Coronary artery (tissue), 2 donors: ENCODE results near the gene USP14.

Source experiments
- DNase-seq: peaks from one replicate; pipeline ENCODE4 v3.0.0-alpha.2; 2017; ENCODE audit warnings: low spot score
- H3K27ac ChIP-seq, 2 donors: fragments of 200-600 bp; sonication (generic); one replicate each; pipeline ENCODE4 v1.5.1; 2016 to 2019
- H3K4me3 ChIP-seq: fragments of 200-600 bp; sonication (generic); 2 replicates; pipeline ENCODE4 v1.5.1; 2016; ENCODE audit warnings: mild to moderate bottlenecking, moderate library complexity
- TF ChIP-seq, protein P1 (sequence below): fragments of 200-600 bp; sonication (generic); IDR thresholded peaks from one replicate; pipeline ENCODE4 v1.5.1; 2019; ENCODE audit warnings: antibody characterized with exemption

USP14 gene

DNA sequence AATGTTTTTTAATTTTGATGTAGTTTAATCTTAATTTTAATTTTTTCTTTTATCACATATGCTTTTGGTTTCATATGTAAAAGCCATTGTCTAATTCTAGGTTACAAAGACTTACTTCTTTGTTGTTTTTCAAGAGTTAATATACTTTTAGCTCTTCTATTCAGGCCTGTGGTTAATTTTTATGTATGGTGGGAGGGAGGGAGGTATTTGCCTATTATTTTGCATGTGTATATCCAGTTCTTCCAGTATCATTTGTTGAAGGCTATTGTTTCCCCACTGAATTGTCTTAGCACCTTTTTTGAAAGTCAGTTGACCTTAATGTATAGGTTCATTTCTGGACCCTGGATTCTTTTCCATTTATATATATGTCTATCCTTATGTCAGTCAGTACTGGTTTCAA lies 23.4 kb downstream of the USP14 start:
- TF ChIP-seq, protein P1, sequence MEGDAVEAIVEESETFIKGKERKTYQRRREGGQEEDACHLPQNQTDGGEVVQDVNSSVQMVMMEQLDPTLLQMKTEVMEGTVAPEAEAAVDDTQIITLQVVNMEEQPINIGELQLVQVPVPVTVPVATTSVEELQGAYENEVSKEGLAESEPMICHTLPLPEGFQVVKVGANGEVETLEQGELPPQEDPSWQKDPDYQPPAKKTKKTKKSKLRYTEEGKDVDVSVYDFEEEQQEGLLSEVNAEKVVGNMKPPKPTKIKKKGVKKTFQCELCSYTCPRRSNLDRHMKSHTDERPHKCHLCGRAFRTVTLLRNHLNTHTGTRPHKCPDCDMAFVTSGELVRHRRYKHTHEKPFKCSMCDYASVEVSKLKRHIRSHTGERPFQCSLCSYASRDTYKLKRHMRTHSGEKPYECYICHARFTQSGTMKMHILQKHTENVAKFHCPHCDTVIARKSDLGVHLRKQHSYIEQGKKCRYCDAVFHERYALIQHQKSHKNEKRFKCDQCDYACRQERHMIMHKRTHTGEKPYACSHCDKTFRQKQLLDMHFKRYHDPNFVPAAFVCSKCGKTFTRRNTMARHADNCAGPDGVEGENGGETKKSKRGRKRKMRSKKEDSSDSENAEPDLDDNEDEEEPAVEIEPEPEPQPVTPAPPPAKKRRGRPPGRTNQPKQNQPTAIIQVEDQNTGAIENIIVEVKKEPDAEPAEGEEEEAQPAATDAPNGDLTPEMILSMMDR = no peak
- H3K27ac ChIP-seq = no peak overlapping the region
- H3K4me3 ChIP-seq = no peak overlapping the region
- no peak for DNase-seq

DNA sequence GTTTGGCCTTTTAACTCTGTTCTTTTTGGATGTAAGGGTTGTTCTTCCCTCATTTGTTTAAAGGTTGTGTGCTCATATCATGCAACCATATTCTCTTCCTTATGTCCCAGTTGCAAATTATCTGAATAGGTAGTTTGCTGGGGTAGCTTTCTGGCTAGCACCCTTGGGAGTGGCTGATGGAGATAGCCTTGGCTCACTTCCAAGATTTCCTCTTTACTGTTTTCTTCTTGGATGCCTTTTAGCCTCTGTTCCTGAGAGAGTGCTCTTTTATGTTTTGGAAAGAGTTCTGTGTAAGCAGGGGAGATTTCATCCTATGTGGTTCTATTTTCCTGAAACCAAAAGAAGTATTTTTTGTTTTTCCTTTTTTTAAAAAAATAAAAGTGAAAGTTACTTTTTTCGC lies 25.4 kb downstream of the USP14 start:
- no peak overlapping the region for H3K27ac ChIP-seq
- DNase-seq = no peak
- TF ChIP-seq, protein P1 = no peak
- H3K4me3 ChIP-seq = no peak overlapping the region

- Histone ChIP-seq H3K4me3 (no peak overlapping the region), H3K27ac (no peak overlapping the region)
- TF ChIP-seq, protein P1 = no peak
- no peak for DNase-seq
These were observed 30.9 kb downstream of the USP14 start for GRCh38 chr18:189254-189653.

- H3K4me3 ChIP-seq = no peak overlapping the region
- TF ChIP-seq, protein P1 = no peak
- no peak for DNase-seq
- no peak overlapping the region for H3K27ac ChIP-seq
These were observed 33.4 kb downstream of the USP14 start for GRCh38 chr18:191725-192124.

DNA sequence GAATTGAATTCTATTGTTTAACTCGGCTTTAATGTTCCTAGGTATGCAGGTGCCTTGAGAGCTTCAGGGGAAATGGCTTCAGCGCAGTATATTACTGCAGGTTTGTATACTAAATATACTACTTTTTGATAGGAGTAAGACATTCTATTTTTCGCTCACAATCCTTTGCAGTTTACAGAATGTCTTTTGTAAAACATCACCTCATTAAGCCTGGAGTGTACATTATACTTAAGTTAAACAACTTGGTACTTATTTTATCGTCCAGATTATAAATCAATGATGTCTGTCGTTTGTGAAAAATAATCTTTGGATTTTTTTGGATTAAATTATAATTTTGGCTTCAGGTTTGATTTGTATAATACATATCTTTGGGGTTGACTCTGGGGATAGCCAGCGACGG lies 34.4 kb downstream of the USP14 start:
- Histone ChIP-seq H3K4me3 (no peak overlapping the region), H3K27ac (no peak overlapping the region)
- TF ChIP-seq, protein P1 = no peak
- DNase-seq = no peak

DNA sequence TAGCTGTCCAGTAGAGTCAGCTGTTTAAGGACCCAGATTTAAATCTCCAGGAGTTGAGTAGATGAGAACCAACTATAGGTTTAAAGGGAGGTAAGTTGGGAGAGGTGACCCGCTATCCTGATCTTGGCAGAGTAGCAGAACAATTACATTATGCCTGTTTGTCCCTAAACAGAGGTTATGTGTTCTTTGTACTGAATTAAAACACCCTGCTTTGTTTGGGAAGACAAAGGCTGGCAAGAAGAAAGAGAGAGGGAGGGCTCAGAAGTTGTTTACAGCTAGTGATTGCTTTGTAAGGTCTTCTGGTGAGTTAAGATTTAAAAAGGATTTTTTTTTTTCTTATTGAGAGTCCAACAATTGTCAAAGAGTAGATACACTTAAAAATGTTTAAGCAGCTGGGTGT lies 37.3 kb downstream of the USP14 start:
- no peak overlapping the region for H3K4me3 ChIP-seq
- TF ChIP-seq, protein P1 = no peak
- no peak for DNase-seq
- no peak overlapping the region for H3K27ac ChIP-seq

GRCh38 chr18:199214-199613 lies 40.9 kb downstream of the USP14 start:
- TF ChIP-seq, protein P1 = no peak
- no peak for DNase-seq
- Histone ChIP-seq H3K27ac (no peak overlapping the region), H3K4me3 (no peak overlapping the region)
